Parietal lobe (tissue), 1 donor: ENCODE measurements around the gene NDN. TPM values are rescaled to one million over a fixed set of nuclear protein-coding genes. Genes with fewer than 3 reads are reported as not detected.

Experiments used
- total RNA-seq: library from RNA; depleted of rRNA; stranded (reverse); fragments of >200 nt; gene quantifications from one replicate; pipeline ENCODE4 v1.2.3, GENCODE V29; 2014

The NDN gene, protein sequence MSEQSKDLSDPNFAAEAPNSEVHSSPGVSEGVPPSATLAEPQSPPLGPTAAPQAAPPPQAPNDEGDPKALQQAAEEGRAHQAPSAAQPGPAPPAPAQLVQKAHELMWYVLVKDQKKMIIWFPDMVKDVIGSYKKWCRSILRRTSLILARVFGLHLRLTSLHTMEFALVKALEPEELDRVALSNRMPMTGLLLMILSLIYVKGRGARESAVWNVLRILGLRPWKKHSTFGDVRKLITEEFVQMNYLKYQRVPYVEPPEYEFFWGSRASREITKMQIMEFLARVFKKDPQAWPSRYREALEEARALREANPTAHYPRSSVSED
- total RNA-seq = 57.9 TPM

DNA sequence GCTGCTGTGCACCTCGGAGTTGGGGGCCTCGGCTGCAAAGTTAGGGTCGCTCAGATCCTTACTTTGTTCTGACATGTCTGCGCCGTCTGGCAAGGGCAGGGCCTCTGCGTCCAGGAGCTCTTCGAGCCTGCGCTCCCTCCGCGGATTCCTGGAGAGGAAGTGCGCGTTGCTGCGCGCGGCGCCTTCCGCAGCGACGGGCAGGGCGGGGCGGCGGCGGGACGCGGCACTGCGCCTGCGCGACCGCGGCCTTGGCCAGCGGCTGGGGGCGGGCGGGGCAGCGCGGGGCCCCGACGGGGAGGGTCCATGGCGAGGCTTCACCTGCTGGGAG lies at the start of gene NDN:
Gene NDN (minus strand): TSS at position 163 of the 328 bp plus-strand sequence. CDS start 88 bp downstream, at position 75.

DNA sequence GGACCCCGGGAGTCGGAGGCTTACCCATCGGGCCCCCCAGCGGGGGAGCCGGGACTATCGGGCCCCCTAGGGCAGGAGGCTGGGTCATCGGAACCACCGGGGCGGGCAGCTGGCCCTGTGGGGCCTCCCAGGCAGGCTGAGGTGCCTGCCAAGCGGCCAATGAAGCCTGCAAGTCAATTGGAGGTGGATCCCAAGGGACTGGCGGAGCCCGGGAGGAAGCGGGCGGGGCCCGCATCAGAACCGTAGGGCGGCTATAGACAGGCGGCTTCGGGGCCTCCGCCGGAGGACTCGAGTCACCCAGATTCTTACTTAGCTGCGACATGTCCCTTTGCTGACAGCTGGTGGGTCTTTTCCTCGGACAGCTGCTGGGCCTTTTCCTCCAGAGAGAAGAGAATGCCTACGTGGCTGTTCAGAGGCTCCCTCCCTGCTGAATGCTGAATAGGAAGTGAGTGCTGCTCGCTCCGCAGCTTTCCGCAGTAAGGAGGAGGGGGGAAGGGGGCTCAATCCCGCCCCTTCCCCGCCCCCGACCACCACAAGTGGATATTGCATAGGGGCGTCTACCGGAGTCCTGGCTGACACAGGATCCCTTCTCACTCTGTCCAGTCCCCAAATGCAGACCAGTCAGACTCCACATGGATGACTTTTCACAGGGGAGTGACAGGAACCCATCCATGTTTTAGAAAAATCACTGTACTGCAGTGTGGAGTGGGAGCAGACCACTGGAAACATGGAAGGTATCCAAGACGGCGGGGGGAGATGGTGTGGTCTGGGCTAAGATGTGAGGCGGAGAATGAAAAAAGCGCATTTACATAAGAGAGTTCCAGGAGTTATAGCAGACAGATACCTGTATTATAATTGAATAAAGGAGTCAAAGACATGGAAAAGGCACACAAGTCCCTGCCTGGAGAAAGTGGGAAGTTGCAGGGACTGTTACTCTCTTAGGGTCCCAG lies 39.4 kb downstream of the NDN start, which contains the start of gene MAGEL2:
Gene MAGEL2 (minus strand): TSS at position 447 of the 950 bp plus-strand sequence. CDS start 125 bp downstream, at position 322.

Other genes starting within 250 kb of the NDN start
- gene GOLGA6L2, start 240.1 kb downstream of the NDN start, total RNA-seq = not detected
- gene MKRN3, start 121.6 kb downstream of the NDN start, total RNA-seq = 53.5 TPM
- 1.9 TPM for gene MAGEL2, start 39.4 kb downstream of the NDN start, total RNA-seq